IgD-negative memory B cell (primary cell): ENCODE data around the gene RAB3GAP1. TPM values are rescaled to one million over a fixed set of nuclear protein-coding genes. Genes with fewer than 3 reads are reported as not detected.

Experiments used
- polyA plus RNA-seq: library from polyadenylated mRNA; unstranded; fragments of 300-500 nt; fragmentation: Illumina TruSeq; gene quantifications from one replicate; pipeline ENCODE4 v1.2.3, GENCODE V29; 2021

The RAB3GAP1 gene
- polyA plus RNA-seq, 1 donor from 2014 or later = 17.9 TPM

Other genes starting within 250 kb of the RAB3GAP1 start
- gene ACMSD, start 213.7 kb upstream of the RAB3GAP1 start, polyA plus RNA-seq = not detected
- gene CCNT2, start 133.5 kb upstream of the RAB3GAP1 start, polyA plus RNA-seq = 23.2 TPM
- not detected for gene MAP3K19, start 4.8 kb upstream of the RAB3GAP1 start, polyA plus RNA-seq